Limb (tissue), 2 donors: ENCODE data around the gene TEX29.

Experiments used
- DNase-seq, 2 donors: peaks; one replicate each; pipeline ENCODE4 v3.0.0-alpha.2; 2016; ENCODE audit errors: extremely low spot score in 2 of 2

The TEX29 gene

DNA sequence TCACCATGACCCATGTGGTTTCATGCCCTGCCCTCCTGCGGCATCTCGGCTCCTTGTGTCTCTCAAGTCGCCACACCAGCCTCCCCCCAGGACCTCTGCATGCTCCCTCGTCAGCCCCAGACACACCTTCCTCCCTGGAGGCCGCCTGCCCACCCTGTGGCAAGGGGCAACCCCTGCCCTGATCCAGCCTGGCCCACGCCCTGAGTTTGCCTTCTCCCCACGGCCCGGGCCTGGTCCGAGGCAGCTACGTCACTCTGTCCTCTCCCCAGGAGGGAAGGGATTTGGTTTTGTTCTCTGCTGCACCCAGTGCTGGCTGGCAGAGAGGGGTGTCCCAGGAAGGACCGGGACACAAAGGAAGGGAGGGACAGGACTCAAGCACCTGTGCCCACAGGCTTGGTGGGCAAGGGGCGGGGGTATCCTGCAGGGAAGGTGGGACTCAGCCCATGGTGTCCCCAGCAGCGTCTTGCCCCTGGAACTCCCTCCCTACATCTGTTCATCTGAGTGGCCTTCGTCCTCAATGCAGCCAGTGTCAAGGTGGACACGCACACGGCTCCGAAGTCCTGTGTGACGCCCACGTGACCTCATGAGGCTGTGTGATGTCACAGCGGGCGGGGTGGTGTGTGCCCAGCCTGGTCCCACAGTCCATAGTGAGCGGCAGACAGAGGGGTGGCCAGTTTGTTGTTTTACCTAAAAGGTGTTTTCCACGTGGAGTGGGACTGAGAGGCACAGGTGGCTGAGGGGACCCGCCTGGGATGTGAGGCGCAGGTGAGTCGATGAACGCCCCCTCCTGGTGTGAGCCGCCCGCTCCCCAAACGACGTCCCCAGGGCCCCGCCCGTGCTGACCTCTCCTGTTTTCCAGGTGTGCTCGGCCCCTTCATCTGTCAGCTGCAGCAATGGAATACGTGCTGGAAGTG lies at the start of gene TEX29:
TEX29 (plus strand) TSS at position 645 of the 914 bp plus-strand sequence; CDS start at position 894, 249 bp downstream.
- peak in 1 of 2 donors; percentile 29 for DNase-seq

DNA sequence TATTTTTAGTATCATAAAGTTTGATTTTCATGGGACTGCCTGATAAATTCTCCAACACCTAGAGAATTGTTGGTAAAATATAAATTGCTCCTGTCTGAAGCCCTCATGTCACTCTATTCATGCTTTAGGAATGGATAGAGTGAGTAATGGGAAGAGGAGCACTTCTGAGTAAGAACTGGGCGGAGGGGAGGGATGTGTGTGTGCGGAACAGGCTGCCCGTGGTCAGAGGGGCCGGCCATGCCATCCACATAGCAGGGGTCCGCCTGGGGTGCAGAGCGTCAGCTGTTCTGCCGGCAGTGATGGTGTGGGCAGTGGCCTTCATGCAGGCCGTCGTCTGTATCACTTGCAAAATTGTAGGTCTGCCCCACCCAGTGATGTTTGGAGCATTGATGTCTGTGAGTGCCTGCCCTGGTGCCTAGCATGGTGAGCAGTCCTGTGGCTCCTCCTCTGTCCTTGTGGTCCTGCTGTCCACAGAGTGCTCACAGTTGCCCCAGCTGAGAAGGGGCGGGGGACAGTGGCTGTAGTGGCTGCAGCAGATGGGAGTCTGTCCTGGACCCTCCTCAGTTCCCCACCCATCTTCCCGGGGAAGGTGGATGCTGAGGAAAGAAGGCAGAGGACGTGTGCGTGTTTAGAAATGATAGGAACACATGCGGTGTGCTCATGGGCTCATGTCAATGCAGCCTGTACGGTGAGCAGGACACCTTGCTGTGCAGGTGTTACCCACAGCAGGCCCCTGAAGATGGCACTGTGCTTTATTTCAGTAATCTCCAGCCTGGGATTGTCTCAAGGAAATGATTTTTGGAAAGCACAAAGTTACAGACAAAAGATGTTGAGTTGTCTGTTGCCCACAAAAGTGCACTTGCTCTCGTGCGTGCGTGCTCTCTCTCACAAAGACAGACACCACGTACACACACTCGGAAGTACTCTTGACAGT lies 49.4 kb upstream of the TEX29 start:
- no peak for DNase-seq

GRCh38 chr13:111272117-111272516 lies 48.3 kb upstream of the TEX29 start:
- DNase-seq = no peak

DNA sequence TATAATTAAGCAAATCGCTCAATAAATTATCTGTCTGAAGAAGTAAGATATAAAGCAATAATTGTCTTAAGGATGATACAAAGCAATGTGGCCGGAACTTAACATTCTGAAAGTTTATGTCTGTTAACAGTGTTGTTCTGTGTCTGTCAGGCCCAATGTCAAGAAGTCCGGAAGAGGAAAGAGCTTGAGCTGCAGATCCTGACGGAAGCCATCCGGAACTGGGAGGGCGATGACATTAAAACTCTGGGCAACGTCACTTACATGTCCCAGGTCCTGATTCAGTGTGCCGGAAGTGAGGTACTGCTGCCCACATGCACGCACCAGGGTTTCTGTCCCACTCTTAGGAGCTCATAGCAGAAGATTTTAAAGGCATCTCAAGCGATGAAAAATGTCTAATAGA lies 45.1 kb upstream of the TEX29 start:
- DNase-seq = no peak

DNA sequence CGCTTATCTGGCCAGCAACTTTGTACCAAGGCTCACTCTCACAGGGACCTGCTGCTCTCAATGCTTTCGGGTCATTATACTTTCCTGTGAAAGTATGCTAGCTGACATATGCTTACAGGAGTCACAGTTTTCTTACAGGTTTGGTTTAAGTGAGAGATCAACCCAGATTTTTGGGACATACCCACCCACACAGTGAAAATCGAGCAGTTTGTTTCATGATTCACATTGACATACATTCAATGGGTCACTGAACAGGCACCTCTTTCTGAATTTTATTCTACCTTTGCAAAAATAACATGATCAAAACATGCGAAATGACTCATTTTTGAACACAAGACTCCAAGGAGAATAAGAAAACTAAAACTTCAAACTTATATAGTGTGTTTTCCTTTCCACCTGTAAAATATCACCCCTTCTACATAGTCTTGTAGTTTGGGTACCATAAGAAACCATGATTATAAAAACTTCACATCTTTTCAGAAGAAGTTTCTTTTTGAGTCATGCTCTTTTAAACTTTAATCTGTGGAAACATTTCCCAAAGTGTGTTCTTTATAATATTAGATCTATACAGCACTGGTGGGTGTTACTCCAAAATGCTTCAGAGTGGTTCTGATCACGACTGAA lies 44.3 kb upstream of the TEX29 start:
- DNase-seq = no peak

GRCh38 chr13:111278258-111278657 lies 42.2 kb upstream of the TEX29 start:
- DNase-seq = no peak

- DNase-seq = no peak
These were observed 41.4 kb upstream of the TEX29 start for GRCh38 chr13:111278743-111279652.

- no peak for DNase-seq
These were observed 40.2 kb upstream of the TEX29 start for GRCh38 chr13:111280226-111280625.

- no peak for DNase-seq
These were observed 39.5 kb upstream of the TEX29 start for GRCh38 chr13:111280681-111281585.

- peak in 1 of 2 donors; percentile 52 for DNase-seq
These were observed 38.6 kb upstream of the TEX29 start for GRCh38 chr13:111281751-111282311.

DNA sequence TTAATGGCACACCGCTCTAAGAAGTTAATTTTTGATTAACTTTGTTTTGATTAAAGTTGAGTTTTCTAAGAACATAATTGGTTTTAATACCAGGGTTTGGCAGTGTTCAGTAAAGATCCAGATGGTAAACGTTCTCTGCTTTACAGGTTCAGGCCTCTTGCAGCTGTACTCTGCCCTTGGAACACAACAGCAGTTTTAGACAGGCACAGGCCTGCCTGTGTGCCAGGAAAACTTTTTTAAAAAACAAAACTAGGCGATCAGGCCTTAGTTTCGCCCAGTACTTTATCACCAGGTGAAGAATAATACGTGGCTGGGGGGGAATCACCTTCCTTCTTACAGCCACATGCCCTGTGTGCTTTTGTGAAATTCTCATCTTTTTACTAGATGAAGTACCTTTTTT lies 38.0 kb upstream of the TEX29 start:
- DNase-seq = no peak

DNA sequence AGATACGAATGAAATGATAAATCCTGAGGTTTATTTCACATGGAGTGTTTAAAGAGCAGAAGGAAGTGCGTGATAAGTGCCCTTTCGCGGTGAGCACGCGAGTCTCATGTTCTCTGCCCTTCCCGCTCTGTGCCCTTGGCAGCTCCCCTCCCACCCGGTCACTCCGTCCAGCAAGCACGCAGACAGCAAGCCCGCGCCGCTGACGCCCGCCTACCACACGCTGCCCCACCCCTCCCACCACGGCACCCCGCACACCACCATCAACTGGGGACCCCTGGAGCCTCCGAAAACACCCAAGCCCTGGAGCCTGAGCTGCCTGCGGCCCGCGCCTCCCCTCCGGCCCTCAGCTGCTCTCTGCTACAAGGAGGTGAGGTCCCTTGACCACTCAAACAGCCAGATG lies 37.4 kb upstream of the TEX29 start:
- no peak for DNase-seq

DNA sequence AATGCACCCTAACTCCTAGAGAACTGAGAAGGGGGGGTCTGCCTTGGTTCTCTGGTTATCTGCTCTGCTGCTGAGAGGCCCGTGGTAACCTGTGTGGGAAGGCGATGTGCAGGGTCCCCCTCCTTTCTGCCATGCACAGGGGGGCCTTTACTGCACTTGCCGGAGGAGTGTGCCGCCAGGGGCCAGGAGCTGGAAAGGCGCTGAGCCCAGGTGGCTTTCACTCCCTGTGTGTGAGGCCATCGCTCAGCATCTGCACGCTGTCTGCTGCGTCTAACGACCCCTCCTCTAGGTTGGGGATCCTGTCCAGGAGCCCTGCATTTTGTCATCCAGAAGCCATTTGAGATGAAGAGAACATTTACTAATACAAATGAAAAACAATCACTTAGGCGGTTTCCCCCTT lies 37.0 kb upstream of the TEX29 start:
- no peak for DNase-seq

- DNase-seq = no peak
These were observed 36.5 kb upstream of the TEX29 start for GRCh38 chr13:111283991-111284390.

- no peak for DNase-seq
These were observed 35.9 kb upstream of the TEX29 start for GRCh38 chr13:111284565-111284964.

DNA sequence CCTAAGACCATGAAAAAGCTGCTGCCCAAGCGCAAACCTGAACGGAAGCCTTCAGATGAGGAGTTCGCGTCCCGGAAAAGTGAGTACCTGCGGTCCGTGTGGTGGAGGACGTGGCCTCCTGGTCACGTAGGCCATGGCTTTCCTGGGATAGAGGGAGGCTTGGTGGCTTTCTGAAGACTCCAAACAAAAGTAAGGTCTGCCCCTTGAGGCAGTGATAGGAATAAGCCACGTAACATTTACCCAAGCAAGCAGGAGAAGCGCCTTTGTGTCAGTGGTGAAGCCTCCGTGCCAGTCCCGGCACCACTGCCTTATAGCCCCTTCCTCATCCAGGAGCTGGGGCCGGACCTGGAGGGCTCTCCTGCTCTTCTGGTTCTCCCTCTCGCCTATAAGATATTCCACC lies 34.3 kb upstream of the TEX29 start:
- no peak for DNase-seq

DNA sequence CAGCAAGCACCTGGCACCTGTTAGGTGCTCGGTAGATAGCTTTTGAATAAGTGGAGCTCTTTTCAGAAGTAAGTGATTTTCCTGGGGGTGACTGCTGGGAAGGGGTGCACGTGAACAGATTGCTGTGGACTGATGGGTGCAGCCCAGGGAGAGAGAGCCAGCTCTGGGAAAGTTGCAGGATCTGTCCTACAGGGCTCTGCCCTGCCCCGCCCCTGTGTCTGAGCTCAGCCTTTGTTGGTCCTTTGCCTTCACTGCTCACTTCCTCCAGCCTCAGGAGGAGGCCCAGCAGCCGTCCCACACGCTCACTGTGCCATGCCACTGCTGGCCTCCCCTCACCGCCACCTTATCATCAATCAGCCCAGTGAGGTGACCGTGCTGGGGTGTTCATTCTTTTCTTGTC lies 33.7 kb upstream of the TEX29 start:
- no peak for DNase-seq

GRCh38 chr13:111287201-111287600 lies 33.2 kb upstream of the TEX29 start:
- DNase-seq = no peak

DNA sequence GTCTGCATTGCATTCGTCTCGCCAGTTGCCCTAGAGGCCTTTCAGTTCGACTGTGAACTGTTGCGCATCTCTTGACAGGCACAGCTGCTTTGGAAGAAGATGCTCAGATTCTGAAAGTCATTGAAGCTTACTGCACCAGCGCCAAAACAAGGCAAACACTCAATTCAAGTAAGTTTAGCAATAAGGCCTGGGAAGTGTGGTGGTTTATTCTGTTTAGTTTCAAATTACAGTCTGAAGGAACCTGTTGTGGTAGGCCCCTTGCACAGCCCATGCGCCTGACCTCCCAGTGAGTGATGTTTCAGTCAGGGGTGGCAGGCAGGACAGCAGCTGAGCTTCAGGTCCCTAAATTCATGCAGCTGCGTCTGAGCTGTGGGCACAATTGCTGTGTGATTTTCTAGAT lies 32.2 kb upstream of the TEX29 start:
- no peak for DNase-seq
